Muscle layer of duodenum (tissue), 2 donors: ENCODE measurements around the gene ZFP3.
"Not testable (repeated sequence)": the region's sequence is repeated elsewhere in the genome, so short reads cannot be mapped to it uniquely, and the experiment has no call there.

Source experiments
- H3K27ac ChIP-seq: one replicate; pipeline ENCODE4 v1.7.0; 2013; ENCODE audit warnings: mild to moderate bottlenecking, low read length
- H3K27me3 ChIP-seq: one replicate; pipeline ENCODE4 v1.7.0; 2013; ENCODE audit warnings: low read depth, mild to moderate bottlenecking, control low read depth, low read length
- H3K36me3 ChIP-seq, 2 donors: one replicate each; pipeline ENCODE4 v1.7.0; 2013; ENCODE audit warnings: low read length in 2 of 2, control low read depth in 1 of 2, mild to moderate bottlenecking in 1 of 2; ENCODE audit not compliant: insufficient read depth in 2 of 2, control insufficient read depth in 1 of 2
- H3K4me1 ChIP-seq, 2 donors: one replicate each; pipeline ENCODE4 v1.7.0; 2013; ENCODE audit warnings: low read length in 2 of 2, mild to moderate bottlenecking in 2 of 2, control low read depth in 1 of 2, moderate library complexity in 1 of 2; ENCODE audit not compliant: insufficient read depth in 2 of 2, control insufficient read depth in 1 of 2
- H3K4me3 ChIP-seq, 2 donors: one replicate each; pipeline ENCODE4 v1.7.0; 2013; ENCODE audit warnings: low read length in 2 of 2, low read depth in 1 of 2, mild to moderate bottlenecking in 1 of 2
- H3K9me3 ChIP-seq, 2 donors: one replicate each; pipeline ENCODE4 v1.7.0; 2013; ENCODE audit warnings: low read length in 2 of 2, control low read depth in 1 of 2, mild to moderate bottlenecking in 1 of 2; ENCODE audit not compliant: control insufficient read depth in 1 of 2
- donor health status: healthy.

Gene ZFP3

DNA sequence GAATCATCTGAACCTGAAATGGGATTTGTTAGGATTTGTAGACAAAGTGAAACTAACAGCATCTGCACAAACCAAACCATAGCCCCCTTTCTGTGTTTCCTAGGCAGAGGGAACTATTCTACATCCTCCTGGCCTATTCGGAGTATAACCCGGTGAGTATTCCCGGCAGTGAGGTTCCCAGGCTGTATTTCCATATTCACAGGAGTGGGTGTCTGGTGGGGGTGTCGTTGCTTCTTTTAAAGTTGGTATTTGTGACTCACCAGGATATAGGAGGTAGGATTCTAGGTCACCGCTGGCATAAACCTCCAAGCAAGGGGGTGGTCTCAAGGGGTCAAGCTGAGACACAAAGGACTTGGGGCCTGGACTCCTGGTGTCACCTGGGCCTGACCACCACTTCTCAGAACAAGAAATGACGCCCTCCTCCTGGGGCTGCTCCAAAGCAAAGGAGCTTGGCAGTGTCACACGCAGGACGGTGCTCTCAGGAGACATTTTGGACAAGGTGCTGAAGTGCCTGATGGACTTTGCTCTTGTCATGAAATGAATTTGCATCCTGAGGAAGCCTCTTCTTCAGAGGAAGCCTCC is 57.0 kb downstream of the ZFP3 start:
- not testable (repeated sequence) for H3K4me3 ChIP-seq, H3K4me1 ChIP-seq, H3K27me3 ChIP-seq, H3K36me3 ChIP-seq, H3K27ac ChIP-seq, H3K9me3 ChIP-seq

DNA sequence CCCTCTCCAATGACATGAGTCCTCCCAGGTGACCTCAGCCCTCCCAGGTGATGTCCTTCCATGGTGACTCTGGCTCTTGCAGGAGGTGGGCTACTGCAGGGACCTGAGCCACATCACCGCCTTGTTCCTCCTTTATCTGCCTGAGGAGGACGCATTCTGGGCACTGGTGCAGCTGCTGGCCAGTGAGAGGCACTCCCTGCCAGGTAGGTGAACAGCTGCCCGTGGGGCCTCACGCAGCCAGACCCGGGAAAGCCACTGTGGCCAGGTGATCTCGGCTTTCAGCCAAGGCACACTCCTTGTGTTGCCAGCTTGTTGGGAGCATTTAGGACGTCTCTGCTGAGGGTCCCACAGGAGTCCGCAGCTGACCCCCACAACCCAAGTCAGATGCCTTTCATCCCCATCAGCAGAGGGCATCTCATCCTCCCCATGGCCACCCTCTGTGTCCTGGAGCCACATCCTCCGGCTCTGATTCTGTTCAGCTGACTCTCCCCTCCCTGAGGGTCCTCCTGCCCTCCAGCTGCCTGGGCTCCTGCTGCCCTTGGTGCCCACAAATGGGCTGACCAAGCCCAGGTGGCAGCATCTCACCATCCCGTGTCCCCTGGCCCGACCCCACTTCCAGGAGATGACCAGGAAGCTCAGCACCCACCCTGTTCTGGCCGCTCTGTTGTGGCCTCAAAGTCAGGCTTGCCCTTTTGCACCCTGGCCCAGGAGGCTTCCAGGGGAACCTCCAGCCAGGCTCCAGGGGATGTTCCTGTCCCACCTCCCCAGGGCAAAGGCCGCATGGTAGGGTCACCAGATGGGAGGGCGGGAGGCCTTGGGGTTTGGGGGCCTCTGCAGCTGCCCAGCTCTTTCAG is 57.7 kb downstream of the ZFP3 start:
- no peak overlapping the region for H3K27ac ChIP-seq
- no peaks in the 10 kb centered on the region for H3K36me3 ChIP-seq
- H3K9me3 ChIP-seq: no peaks in the 10 kb centered on the region
- no peaks in the 10 kb centered on the region for H3K27me3 ChIP-seq
- no peak overlapping the region for H3K4me3 ChIP-seq
- no peaks in the 10 kb centered on the region for H3K4me1 ChIP-seq

DNA sequence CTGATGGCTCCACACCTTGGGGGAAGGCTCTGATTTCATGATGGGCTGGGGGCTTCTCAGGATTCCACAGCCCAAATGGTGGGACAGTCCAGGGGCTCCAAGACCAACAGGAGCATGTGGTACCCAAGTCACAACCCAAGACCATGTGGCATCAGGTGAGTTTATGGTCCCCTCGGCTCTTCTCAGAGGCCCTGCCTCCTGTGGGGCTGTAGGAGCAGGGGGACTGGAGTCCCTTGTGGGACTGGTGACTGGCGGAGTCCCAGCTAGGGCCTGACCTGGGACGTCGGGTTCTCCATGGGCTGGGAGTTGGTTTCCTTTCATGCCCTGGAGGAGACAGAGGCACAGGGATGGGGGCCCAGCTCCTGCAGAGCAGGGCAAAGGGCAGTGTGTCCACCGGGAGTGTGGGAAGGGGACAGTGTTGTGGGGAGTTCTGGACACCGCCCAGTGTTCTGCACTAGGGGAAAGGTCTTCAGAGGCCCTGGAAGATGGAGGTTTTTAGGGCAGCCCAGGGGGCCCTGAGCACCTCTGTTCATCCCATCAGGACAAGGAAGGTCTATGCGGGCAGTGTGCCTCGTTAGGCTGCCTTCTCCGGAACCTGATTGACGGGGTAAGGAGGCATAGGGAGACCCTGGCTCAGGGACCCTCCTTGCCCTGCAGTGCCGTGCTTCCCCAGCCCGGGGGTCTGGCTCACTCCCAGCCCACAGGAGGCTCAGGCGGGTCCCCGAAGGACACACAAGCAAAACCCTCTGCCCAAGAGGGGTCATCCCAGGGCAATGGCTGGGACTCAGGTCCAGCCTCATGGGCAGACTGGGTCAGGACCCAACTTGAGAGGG is 58.5 kb downstream of the ZFP3 start:
- not testable (repeated sequence) for H3K4me1 ChIP-seq, H3K27ac ChIP-seq, H3K4me3 ChIP-seq, H3K9me3 ChIP-seq, H3K36me3 ChIP-seq, H3K27me3 ChIP-seq

DNA sequence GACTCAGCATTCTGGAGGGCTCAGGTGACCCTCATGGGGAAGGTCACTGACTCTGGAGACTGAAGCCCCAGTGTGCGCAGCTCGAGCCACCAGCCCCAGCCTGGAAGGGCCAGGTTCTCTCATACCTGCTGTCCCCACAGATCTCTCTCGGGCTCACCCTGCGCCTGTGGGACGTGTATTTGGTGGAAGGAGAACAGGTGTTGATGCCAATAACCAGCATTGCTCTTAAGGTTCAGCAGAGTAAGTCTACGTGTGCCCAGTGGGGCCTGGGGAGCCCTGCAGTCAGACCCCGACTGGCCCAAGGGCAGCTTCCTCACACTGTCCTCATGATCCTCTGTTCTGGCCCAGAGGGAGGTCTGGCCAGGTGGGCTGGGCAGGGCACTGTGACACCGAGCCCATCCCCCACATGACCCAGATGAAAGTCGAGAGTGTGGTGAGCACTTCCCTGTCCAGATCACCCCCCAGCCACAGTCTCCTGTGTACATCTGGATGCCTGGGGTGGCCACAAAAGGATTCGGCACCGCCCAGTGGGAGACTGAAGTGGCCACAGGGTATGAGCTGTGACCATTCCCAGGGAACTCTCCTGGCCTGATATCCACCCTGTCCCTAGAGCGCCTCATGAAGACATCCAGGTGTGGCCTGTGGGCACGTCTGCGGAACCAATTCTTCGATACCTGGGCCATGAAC is 59.4 kb downstream of the ZFP3 start:
- not testable (repeated sequence) for H3K9me3 ChIP-seq, H3K36me3 ChIP-seq, H3K4me1 ChIP-seq, H3K4me3 ChIP-seq, H3K27me3 ChIP-seq, H3K27ac ChIP-seq

DNA sequence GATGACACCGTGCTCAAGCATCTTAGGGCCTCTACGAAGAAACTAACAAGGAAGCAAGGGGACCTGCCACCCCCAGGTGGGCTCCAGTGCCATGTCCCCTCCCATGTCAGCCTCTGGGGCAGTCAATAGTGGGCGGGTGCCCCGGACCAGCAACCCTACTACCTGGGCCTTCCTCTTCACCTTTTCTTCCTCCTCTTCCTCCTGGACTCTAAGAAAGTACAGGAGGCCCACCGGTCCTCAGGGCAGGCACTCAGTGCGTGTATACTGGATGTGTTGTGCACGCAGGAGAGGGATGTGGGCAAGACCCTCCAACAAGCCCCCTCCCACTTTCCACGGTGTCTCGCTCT is 59.9 kb downstream of the ZFP3 start:
- not testable (repeated sequence) for H3K27me3 ChIP-seq, H3K27ac ChIP-seq, H3K36me3 ChIP-seq, H3K4me1 ChIP-seq, H3K9me3 ChIP-seq, H3K4me3 ChIP-seq

DNA sequence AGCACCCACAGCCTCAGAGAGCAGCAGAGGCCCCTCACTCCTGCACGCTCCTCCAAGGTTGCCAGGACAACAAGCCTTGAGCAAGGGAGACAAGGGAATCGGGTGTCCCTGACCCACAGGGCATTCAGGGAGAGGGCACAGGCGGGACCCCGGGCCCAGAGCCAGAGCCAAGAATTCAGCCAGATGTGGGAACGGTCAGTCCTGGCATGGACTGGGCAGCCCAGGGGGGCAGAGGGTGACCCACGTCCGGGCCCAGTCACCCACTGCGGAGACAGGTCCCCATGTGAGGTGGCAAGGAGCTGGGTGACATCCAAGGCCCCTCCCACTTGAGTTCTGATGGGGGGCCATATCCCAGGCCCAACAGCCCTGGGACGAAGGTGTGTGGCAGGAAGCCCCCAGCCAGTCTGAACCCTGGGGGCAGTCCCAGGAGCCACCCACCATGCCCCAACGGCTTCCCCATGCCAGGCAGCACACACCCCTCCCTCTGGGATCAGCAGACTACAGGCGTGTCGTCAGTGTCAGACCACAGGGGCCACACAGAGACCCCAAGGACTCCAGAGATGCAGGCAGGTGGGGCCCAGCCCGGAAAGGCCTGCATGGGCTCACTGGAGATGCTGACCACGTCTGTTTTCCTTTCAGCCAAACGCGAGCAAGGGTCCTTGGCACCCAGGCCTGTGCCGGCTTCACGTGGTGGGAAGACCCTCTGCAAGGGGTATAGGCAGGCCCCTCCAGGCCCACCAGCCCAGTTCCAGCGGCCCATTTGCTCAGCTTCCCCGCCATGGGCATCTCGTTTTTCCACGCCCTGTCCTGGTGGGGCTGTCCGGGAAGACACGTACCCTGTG is 60.6 kb downstream of the ZFP3 start:
- Histone ChIP-seq H3K4me3 (no peak overlapping the region), H3K27ac (no peak overlapping the region), H3K4me1 (no peaks in the 10 kb centered on the region), H3K36me3 (no peaks in the 10 kb centered on the region), H3K9me3 (no peaks in the 10 kb centered on the region), H3K27me3 (no peaks in the 10 kb centered on the region)

DNA sequence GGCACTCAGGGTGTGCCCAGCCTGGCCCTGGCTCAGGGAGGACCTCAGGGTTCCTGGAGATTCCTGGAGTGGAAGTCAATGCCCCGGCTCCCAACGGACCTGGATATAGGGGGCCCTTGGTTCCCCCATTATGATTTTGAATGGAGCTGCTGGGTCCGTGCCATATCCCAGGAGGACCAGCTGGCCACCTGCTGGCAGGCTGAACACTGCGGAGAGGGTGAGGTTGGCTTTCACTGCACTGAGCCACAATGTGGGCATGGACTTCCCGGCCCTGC is 61.1 kb downstream of the ZFP3 start:
- no peaks in the 10 kb centered on the region for H3K9me3 ChIP-seq
- no peaks in the 10 kb centered on the region for H3K27me3 ChIP-seq
- no peak overlapping the region for H3K27ac ChIP-seq
- no peaks in the 10 kb centered on the region for H3K4me1 ChIP-seq
- no peaks in the 10 kb centered on the region for H3K36me3 ChIP-seq
- no peak overlapping the region for H3K4me3 ChIP-seq

DNA sequence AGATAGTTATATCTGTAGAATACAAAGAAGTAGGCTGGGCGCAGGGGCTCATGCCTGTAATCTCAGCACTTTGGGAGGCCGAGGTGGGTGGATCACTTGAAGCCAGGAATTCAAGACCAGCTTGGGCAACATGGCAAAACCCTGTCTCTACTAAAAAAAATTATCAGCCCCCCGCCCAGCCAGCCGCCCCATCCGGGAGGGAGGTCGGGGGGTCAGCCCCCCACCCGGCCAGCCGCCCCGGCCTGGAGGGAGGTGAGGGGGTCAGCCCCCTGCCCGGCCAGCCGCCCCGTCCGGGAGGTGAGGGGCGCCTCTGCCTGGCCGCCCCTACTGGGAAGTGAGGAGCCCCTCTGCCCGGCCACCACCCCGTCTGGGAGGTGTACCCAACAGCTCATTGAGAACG is 64.6 kb downstream of the ZFP3 start:
- not testable (repeated sequence) for H3K27ac ChIP-seq, H3K27me3 ChIP-seq, H3K9me3 ChIP-seq, H3K4me3 ChIP-seq, H3K4me1 ChIP-seq, H3K36me3 ChIP-seq
